IPS-20b (cell line): Measurements from ENCODE around the gene EVPLL.
"Not testable (repeated sequence)": the region's sequence is repeated elsewhere in the genome, so short reads cannot be mapped to it uniquely, and the experiment has no call there.

Experiments
- H3K27ac ChIP-seq: one replicate; pipeline ENCODE4 v1.5.1; 2013; ENCODE audit warnings: low read length
- H3K27me3 ChIP-seq: 2 replicates; pipeline ENCODE4 v1.6.1; 2013; ENCODE audit warnings: mild to moderate bottlenecking, low read length, inconsistent platforms; ENCODE audit not compliant: insufficient read depth
- H3K36me3 ChIP-seq: 2 replicates; pipeline ENCODE4 v1.6.1; 2013; ENCODE audit warnings: low read depth, mild to moderate bottlenecking, inconsistent platforms, low read length, moderate library complexity; ENCODE audit not compliant: insufficient read depth
- H3K4me1 ChIP-seq: 2 replicates; pipeline ENCODE4 v1.6.1; 2013; ENCODE audit warnings: mild to moderate bottlenecking, control low read depth, inconsistent platforms, low read length, moderate library complexity; ENCODE audit not compliant: insufficient read depth
- H3K4me3 ChIP-seq: 2 replicates; pipeline ENCODE4 v1.5.1; 2013; ENCODE audit warnings: mild to moderate bottlenecking, low read length, inconsistent platforms
- H3K9ac ChIP-seq: 2 replicates; pipeline ENCODE4 v1.6.1; 2013; ENCODE audit warnings: low read depth, mild to moderate bottlenecking, inconsistent platforms, low read length, moderate library complexity
- H3K9me3 ChIP-seq: 2 replicates; pipeline ENCODE4 v1.6.1; 2013; ENCODE audit warnings: mild to moderate bottlenecking, low read depth, low read length, inconsistent platforms; ENCODE audit not compliant: insufficient read depth

EVPLL gene

GRCh38 chr17:18362698-18363100, 14.9 kb upstream of the EVPLL start:
- Histone ChIP-seq H3K9ac (peak overlapping the region; percentile 91), H3K27me3 (no peaks in the 10 kb centered on the region), H3K27ac (peak overlapping the region; percentile 27), H3K4me3 (peak overlapping the region; percentile 91), H3K36me3 (peaks cover 21% of the 10 kb centered on the region; the same call in 1 of the 2 replicates), H3K9me3 (no peaks in the 10 kb centered on the region), H3K4me1 (0 out of 2 replicates have a peak, but pooled peaks cover 2% of the 10 kb centered on the region)

- H3K9me3 ChIP-seq: no peaks in the 10 kb centered on the region
- peak within 1 kb of the TSS; percentile 27 for H3K27ac ChIP-seq
- peak within 1 kb of the TSS; percentile 91 for H3K4me3 ChIP-seq
- H3K9ac ChIP-seq: peak within 1 kb of the TSS; percentile 91
- H3K27me3 ChIP-seq: no peaks in the 10 kb centered on the region
- H3K36me3 ChIP-seq: peaks cover 20% of the 10 kb centered on the region; the same call in 1 of the 2 replicates
- 0 out of 2 replicates have a peak, but pooled peaks cover 2% of the 10 kb centered on the region for H3K4me1 ChIP-seq
Measured at GRCh38 chr17:18363101-18364049, 14.2 kb upstream of the EVPLL start, which contains the start of gene SHMT1. SHMT1 (minus strand) TSS chr17:18363550; CDS start chr17:18355981, 7,569 bp downstream.

GRCh38 chr17:18364166-18364565, 13.4 kb upstream of the EVPLL start:
- no peaks in the 10 kb centered on the region for H3K9me3 ChIP-seq
- H3K27ac ChIP-seq: no peak overlapping the region
- peaks cover 12% of the 10 kb centered on the region; the same call in 1 of the 2 replicates for H3K36me3 ChIP-seq
- H3K4me1 ChIP-seq: 0 out of 2 replicates have a peak, but pooled peaks cover 2% of the 10 kb centered on the region
- no peaks in the 10 kb centered on the region for H3K27me3 ChIP-seq
- no peak overlapping the region for H3K9ac ChIP-seq
- no peak overlapping the region for H3K4me3 ChIP-seq

DNA sequence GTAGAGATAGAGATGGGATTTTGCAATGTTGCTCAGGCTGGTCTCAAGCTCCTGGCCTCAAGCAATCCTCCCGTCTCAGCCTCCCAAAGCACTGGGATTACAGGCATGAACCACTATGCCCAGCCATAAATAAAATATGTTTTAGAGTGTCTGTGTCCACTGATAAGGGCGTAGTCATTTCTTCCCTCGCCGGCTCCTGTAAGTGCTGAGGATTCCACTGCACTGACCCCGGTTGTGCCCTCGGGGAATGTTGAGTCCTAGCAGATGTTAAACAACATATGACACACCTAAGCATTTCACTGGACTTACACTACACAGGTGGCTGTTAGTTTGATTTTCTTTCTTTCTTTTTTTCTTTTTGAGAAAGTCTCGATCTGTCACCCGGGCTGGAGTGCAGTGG, 8.6 kb upstream of the EVPLL start:
- Histone ChIP-seq H3K27ac (no peak overlapping the region), H3K27me3 (no peaks in the 10 kb centered on the region), H3K36me3 (no peaks in the 10 kb centered on the region), H3K9ac (no peak overlapping the region), H3K4me1 (no peaks in the 10 kb centered on the region), H3K9me3 (no peaks in the 10 kb centered on the region), H3K4me3 (no peak overlapping the region)

- Histone ChIP-seq H3K27ac (no peak overlapping the region), H3K4me3 (no peak overlapping the region), H3K27me3 (no peaks in the 10 kb centered on the region), H3K9ac (no peak overlapping the region), H3K9me3 (0 out of 2 replicates have a peak, but pooled peaks cover 4% of the 10 kb centered on the region), H3K4me1 (no peaks in the 10 kb centered on the region), H3K36me3 (no peaks in the 10 kb centered on the region)
Measured at GRCh38 chr17:18370761-18371160, 6.8 kb upstream of the EVPLL start.

DNA sequence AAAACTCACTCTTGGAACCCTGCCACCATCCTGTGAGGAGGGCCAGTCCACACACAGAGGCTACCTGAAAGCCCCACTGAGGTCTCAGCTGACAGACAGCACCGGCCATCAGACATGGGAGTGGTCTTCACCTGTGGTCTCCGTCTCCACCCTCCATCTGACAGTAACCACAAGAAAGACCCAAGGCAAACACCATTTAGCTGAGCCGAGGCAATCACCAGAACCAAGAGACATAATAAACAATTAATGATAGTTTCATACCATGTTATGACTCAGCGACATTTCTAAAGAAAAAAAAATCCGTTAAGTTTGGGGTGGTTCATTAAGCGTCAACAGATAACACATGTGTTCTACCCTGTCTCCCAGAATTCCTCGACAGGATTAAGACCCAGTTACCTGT, 6.1 kb upstream of the EVPLL start:
- Histone ChIP-seq H3K27ac (no peak overlapping the region), H3K36me3 (no peaks in the 10 kb centered on the region), H3K9ac (no peak overlapping the region), H3K4me1 (no peaks in the 10 kb centered on the region), H3K9me3 (0 out of 2 replicates have a peak, but pooled peaks cover 4% of the 10 kb centered on the region), H3K4me3 (no peak overlapping the region), H3K27me3 (no peaks in the 10 kb centered on the region)

DNA sequence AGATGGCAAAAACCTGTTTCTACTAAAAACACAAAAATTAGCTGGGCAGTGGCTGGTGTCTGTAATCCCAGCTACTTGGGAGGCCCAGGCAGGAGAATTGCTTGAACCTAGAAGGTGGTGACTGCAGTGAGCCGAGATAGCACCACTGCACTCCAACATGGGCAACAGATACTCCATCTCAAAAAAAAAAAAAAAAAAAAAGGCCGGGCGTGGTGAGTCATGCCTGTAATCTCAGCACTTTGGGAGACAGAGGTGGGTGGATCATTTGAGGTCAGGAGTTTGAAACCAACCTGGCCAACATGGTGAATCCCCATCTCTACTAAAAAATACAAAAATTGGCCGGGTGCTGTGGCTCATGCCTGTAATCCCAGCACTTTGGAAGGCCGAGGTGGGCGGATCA, 4.4 kb upstream of the EVPLL start:
- not testable (repeated sequence) for H3K36me3 ChIP-seq, H3K27ac ChIP-seq, H3K27me3 ChIP-seq, H3K9ac ChIP-seq, H3K9me3 ChIP-seq, H3K4me3 ChIP-seq, H3K4me1 ChIP-seq

- H3K27me3 ChIP-seq: no peaks in the 10 kb centered on the region
- H3K4me1 ChIP-seq: no peaks in the 10 kb centered on the region
- H3K36me3 ChIP-seq: no peaks in the 10 kb centered on the region
- 0 out of 2 replicates have a peak, but pooled peaks cover 4% of the 10 kb centered on the region for H3K9me3 ChIP-seq
- H3K4me3 ChIP-seq: no peak overlapping the region
- H3K27ac ChIP-seq: no peak overlapping the region
- H3K9ac ChIP-seq: no peak overlapping the region
Measured at GRCh38 chr17:18374216-18374615, 3.4 kb upstream of the EVPLL start.

- no peak overlapping the region for H3K27ac ChIP-seq
- H3K9ac ChIP-seq: no peak overlapping the region
- H3K9me3 ChIP-seq: 0 out of 2 replicates have a peak, but pooled peaks cover 4% of the 10 kb centered on the region
- no peaks in the 10 kb centered on the region for H3K36me3 ChIP-seq
- H3K4me1 ChIP-seq: no peaks in the 10 kb centered on the region; the same call in 1 of the 2 replicates
- no peak overlapping the region for H3K4me3 ChIP-seq
- H3K27me3 ChIP-seq: no peaks in the 10 kb centered on the region
Measured at GRCh38 chr17:18378205-18378505, 577 bp downstream of the EVPLL start.

- H3K36me3 ChIP-seq, H3K27me3 ChIP-seq, H3K4me1 ChIP-seq, H3K9me3 ChIP-seq, H3K4me3 ChIP-seq, H3K9ac ChIP-seq, H3K27ac ChIP-seq: not testable (repeated sequence)
Measured at GRCh38 chr17:18378614-18379013, 1.0 kb downstream of the EVPLL start.

GRCh38 chr17:18379246-18380146, 1.9 kb downstream of the EVPLL start:
- no peaks in the 10 kb centered on the region; the same call in 1 of the 2 replicates for H3K4me1 ChIP-seq
- 0 out of 2 replicates have a peak, but pooled peaks cover 4% of the 10 kb centered on the region for H3K9me3 ChIP-seq
- no peak overlapping the region for H3K9ac ChIP-seq
- H3K27ac ChIP-seq: no peak overlapping the region
- H3K27me3 ChIP-seq: no peaks in the 10 kb centered on the region
- H3K36me3 ChIP-seq: no peaks in the 10 kb centered on the region
- no peak overlapping the region for H3K4me3 ChIP-seq
